Astrocyte of the spinal cord (primary cell): ENCODE measurements around the gene NLGN1.
A peak's percentile ranks its signal among the peaks of the same experiment; 100 is the strongest.
"Not testable (repeated sequence)": the region's sequence is repeated elsewhere in the genome, so short reads cannot be mapped to it uniquely, and the experiment has no call there.

Experiments
- DNase-seq: peaks from one replicate; pipeline ENCODE4 v3.0.0; 2011; ENCODE audit warnings: low read depth, low spot score
- H3K4me3 ChIP-seq: 2 replicates; pipeline ENCODE4 v1.5.1; 2011; ENCODE audit warnings: low read depth, mild to moderate bottlenecking, low read length, moderate library complexity
- CTCF ChIP-seq: IDR thresholded peaks from 2 replicates; pipeline ENCODE4 v1.5.1; 2012; ENCODE audit warnings: low read depth, mild to moderate bottlenecking, low read length, inconsistent platforms
- in situ Hi-C: cut with HindIII; loops from 2 replicates; pipeline ENCODE4 v1.10.0; 2017; ENCODE audit warnings: low sequenced_read_pairs

Gene NLGN1

GRCh38 chr3:174208161-174208560 is 810.6 kb downstream of the NLGN1 start:
- in situ Hi-C loops = no loop called here
- TF ChIP-seq CTCF = no peak
- no peak for DNase-seq
- H3K4me3 ChIP-seq = no peak overlapping the region

- DNase-seq, in situ Hi-C loops, H3K4me3 ChIP-seq: not testable (repeated sequence)
Measured at GRCh38 chr3:174211896-174212295, 814.4 kb downstream of the NLGN1 start.

GRCh38 chr3:174215456-174215855 is 817.9 kb downstream of the NLGN1 start:
- H3K4me3 ChIP-seq = no peak overlapping the region
- in situ Hi-C loops = no loop called here
- no peak for TF ChIP-seq CTCF
- DNase-seq = no peak

- no peak for TF ChIP-seq CTCF
- in situ Hi-C loops = no loop called here
- no peak for DNase-seq
- H3K4me3 ChIP-seq = no peak overlapping the region
Measured at GRCh38 chr3:174216019-174216418, 818.5 kb downstream of the NLGN1 start.

- DNase-seq = no peak
- TF ChIP-seq CTCF = no peak
Measured at GRCh38 chr3:174216946-174217718, 819.6 kb downstream of the NLGN1 start.

GRCh38 chr3:174218016-174218415 is 820.5 kb downstream of the NLGN1 start:
- in situ Hi-C loops = no loop called here
- TF ChIP-seq CTCF = peak; percentile 8
- no peak overlapping the region for H3K4me3 ChIP-seq
- DNase-seq = peak; percentile 49

More at GRCh38 chr3:174216946-174217718, 819.6 kb downstream of the NLGN1 start:
- H3K4me3 ChIP-seq = no peak overlapping the region
- in situ Hi-C loops = no loop called here

GRCh38 chr3:174219738-174220137 is 822.2 kb downstream of the NLGN1 start:
- peak; percentile 11 for TF ChIP-seq CTCF
- in situ Hi-C loops = no loop called here
- no peak overlapping the region for H3K4me3 ChIP-seq
- no peak for DNase-seq
